ENCODE measurements around the gene PFN4.
"Not testable (repeated sequence)": the region's sequence is repeated elsewhere in the genome, so short reads cannot be mapped to it uniquely, and the experiment has no call there.

PFN4 gene

GRCh38 chr2:24123195-24123921 lies at the start of gene PFN4, which contains the start of gene FAM228B:
Gene PFN4 (minus strand): TSS chr2:24123334. CDS start chr2:24122535, 799 bp downstream.
Gene FAM228B (plus strand): TSS chr2:24123469. CDS start chr2:24124362, 893 bp downstream.
- peak; percentile 91 for DNase-seq

GRCh38 chr2:24169023-24169422 lies 45.9 kb upstream of the PFN4 start:
- DNase-seq, result no peak

GRCh38 chr2:24164416-24164973 lies 41.4 kb upstream of the PFN4 start:
- no peak for DNase-seq

GRCh38 chr2:24163601-24164000 lies 40.5 kb upstream of the PFN4 start:
- DNase-seq, result no peak

- DNase-seq, result no peak
Measured at GRCh38 chr2:24163186-24163585, 40.1 kb upstream of the PFN4 start.

GRCh38 chr2:24162494-24162893 lies 39.4 kb upstream of the PFN4 start:
- DNase-seq, result no peak

GRCh38 chr2:24160761-24161160 lies 37.6 kb upstream of the PFN4 start:
- no peak for DNase-seq

GRCh38 chr2:24159708-24160107 lies 36.6 kb upstream of the PFN4 start:
- no peak for DNase-seq

- no peak for DNase-seq
Measured at GRCh38 chr2:24158131-24158530, 35.0 kb upstream of the PFN4 start.

GRCh38 chr2:24153478-24153877 lies 30.3 kb upstream of the PFN4 start:
- no peak for DNase-seq

GRCh38 chr2:24152413-24153197 lies 29.5 kb upstream of the PFN4 start:
- no peak for DNase-seq

GRCh38 chr2:24147364-24147763 lies 24.2 kb upstream of the PFN4 start:
- DNase-seq, result no peak

- not testable (repeated sequence) for DNase-seq
Measured at GRCh38 chr2:24140305-24140704, 17.2 kb upstream of the PFN4 start.

GRCh38 chr2:24132543-24132942 lies 9.4 kb upstream of the PFN4 start:
- no peak for DNase-seq

GRCh38 chr2:24125956-24126355 lies 2.8 kb upstream of the PFN4 start:
- no peak for DNase-seq

- DNase-seq, result peak; percentile 69
Measured at GRCh38 chr2:24123922-24124580, 917 bp upstream of the PFN4 start.

GRCh38 chr2:24122366-24123194 lies 554 bp downstream of the PFN4 start:
- DNase-seq, result no peak

GRCh38 chr2:24121469-24121868 lies 1.7 kb downstream of the PFN4 start:
- DNase-seq, result peak; percentile 66

GRCh38 chr2:24121066-24121465 lies 2.1 kb downstream of the PFN4 start:
- peak; percentile 76 for DNase-seq

GRCh38 chr2:24117902-24118301 lies 5.2 kb downstream of the PFN4 start:
- DNase-seq, result no peak

- DNase-seq, result no peak
Measured at GRCh38 chr2:24115057-24115456, 8.1 kb downstream of the PFN4 start.

GRCh38 chr2:24111407-24111901 lies 11.7 kb downstream of the PFN4 start:
- DNase-seq, result no peak

All from femur (tissue), 1 donor.